IPS DF 4.7 (cell line): ENCODE data around the gene CIAO3.
"Not testable (repeated sequence)": the region's sequence is repeated elsewhere in the genome, so short reads cannot be mapped to it uniquely, and the experiment has no call there.

Source experiments
- DNase-seq: peaks from one replicate; pipeline ENCODE4 v3.0.0-alpha.2; 2013; ENCODE audit warnings: low spot score; ENCODE audit errors: extremely low read depth

CIAO3 gene

DNA sequence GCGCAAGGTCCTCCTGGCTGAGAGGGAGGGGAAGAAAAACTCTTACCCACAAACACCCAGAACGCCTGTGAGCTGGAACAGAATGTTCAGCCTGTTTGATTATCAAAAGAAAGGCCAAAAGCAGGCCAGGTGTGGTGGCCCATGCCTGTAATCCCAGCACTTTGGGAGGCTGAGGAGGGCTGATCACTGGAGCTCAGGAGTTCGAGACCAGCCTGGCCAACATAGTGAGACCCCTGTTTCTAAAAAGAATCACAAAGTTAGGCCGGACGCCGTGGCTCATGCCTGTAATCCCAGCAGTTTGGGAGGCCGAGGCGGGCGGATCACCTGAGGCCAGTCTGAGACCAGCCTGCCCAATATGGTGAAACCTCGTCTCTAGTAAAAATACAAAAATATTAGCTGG lies 35.5 kb upstream of the CIAO3 start:
- DNase-seq = not testable (repeated sequence)

DNA sequence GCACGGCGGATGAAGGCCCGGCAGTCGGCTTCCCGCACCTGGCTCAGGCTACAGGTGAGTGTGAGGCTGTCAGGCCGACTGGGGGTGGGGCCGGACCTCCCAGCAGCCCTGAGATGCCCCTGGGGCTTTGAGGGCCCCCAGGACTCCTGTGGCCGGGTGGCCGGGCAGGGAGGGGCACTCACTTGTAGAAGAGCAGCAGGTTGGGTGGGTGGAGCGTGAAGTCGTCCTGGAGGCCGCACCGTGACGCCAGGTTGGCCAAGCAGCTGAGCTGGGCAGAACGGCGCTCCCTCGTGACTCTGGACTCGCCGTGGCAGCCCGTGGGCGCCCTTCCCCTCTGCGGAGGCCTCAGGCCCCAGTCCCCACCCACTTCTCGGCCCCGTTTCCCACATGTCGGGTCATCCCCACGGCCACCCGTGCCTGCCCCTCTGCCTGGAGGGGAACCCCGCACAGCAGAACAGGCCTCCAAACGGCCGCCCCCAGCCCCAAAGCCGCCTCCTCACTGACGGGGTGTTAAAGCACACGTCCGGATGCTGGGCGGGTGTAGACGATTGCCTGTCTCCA lies 34.5 kb upstream of the CIAO3 start:
- no peak for DNase-seq

DNA sequence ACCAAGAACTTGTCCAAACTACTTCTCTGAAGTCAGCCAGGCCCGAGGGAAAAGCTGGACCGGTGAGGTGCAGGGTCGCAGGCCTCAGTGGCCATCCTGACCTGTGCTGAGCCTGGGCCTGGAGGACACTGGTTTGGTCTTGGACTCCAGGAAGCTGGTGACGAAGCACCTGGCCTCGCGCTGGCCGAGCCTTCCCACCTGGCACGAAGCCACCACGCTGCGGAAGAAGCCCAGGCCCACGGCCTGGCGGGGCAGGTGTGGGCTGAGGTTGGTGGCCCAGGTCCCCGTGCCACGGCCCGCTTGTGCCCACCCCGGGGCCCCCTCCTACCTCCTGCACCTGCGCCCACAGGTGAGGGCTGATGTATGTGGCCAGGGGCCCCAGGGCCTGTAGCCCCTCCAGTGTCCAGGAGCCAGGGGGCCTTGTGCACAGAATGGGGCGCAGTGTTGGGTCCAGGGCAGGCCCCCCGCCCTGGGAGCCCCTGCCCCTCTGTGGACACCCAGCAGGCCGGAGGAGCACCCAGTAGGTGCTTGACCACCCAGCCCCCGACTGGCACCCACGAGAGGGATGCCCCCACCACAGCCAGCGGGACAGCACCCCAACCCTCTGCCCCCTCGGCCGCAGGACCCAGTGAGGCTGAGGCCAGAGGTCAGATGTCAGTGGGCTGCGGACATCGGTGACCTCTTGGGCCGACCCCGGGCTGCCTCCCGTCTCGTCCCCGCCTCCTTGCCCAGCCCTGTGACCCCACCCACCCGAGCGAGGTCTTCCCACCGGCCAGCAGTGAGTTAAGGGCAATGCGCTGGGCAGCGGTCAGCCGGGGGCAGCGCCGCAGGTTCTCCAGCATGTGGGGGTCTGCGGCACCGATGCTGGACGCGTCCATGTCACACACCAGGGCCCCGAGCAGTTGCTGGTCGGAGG lies 33.5 kb upstream of the CIAO3 start:
- no peak for DNase-seq

- no peak for DNase-seq
Measured at GRCh38 chr16:772959-773358, 32.2 kb upstream of the CIAO3 start.

DNA sequence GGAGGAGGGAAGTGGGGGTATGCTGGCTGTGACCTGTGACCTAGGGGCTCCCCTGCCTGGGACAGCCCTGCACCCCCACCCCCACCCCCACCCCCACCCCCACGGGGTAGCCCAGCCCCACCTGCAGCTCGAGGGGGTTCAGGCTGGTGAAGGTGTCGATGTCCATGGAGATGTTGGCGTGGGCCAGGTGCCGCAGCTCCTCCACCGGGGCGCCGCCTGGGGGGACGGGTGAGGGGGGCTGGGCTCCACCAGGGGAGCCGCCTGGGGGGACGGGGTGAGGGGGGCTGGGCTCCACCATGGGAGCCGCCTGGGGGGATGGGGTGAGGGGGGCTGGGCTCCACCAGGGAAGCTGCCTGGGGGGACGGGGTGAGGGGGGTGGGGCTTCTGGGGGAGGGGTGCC lies 29.6 kb upstream of the CIAO3 start:
- DNase-seq = no peak

GRCh38 chr16:769934-770333 lies 29.1 kb upstream of the CIAO3 start:
- no peak for DNase-seq

- DNase-seq = no peak
Measured at GRCh38 chr16:769184-769784, 28.5 kb upstream of the CIAO3 start.

DNA sequence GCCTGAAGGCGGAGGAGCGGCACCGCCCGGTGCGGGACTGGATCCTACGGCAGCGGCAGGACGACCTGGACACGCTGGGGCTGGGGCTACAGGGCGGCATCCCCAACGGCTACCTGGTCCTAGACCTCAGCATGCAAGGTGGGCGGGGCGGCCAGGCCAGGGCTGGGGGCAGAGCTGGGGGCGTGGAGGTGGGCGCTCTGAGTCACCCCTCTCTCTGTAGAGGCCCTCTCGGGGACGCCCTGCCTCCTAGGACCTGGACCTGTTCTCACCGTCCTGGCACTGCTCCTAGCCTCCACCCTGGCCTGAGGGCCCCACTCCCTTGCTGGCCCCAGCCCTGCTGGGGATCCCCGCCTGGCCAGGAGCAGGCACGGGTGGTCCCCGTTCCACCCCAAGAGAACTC lies 27.6 kb upstream of the CIAO3 start:
- DNase-seq = no peak

DNA sequence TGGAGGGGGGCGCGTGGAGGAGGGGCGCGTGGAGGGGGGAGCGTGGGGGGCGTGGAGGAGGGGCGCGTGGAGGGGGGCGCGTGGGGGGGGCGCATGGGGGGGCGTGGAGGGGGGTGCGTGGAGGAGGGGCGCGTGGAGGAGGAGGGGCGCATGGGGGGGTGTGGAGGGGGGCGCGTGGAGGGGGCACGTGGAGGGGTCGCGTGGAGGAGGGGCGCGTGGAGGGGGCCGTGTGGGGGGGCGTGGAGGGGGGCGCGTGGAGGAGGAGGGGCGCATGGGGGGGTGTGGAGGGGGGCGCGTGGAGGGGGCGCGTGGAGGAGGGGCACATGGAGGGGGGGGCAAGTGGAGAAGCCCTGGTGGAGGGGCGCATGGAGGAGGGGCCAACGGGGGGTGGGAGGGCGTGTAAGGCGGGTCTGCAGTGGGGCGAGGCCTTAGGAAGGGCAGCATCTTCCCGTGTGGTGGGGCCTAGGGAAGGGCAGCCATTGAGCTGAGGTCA lies 27.0 kb upstream of the CIAO3 start:
- no peak for DNase-seq

- DNase-seq = no peak
Measured at GRCh38 chr16:766820-767640, 26.2 kb upstream of the CIAO3 start.

DNA sequence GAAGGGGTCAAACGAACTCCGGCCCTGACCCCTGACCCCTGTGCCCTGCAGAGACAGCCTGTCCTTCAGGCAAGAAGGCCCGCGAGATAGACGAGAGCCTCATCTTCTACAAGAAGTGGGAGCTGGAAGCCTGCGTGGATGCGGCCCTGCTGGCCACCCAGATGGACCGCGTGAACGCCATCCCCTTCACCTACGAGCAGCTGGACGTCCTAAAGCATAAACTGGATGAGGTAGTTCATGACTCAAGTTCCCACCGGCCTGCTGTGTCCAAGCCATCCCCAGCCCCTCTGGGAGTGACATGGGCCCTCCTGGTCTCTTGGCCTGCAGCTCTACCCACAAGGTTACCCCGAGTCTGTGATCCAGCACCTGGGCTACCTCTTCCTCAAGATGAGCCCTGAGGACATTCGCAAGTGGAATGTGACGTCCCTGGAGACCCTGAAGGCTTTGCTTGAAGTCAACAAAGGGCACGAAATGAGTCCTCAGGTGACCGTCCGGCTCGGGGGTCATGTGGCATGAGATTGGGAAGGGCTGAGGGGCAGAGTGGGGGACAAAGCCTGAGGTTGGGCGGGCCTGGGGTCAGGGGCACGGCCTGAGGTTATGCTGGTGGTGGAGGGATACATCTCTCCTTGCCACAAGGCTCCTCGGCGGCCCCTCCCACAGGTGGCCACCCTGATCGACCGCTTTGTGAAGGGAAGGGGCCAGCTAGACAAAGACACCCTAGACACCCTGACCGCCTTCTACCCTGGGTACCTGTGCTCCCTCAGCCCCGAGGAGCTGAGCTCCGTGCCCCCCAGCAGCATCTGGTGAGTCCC lies 25.4 kb upstream of the CIAO3 start:
- no peak for DNase-seq

DNA sequence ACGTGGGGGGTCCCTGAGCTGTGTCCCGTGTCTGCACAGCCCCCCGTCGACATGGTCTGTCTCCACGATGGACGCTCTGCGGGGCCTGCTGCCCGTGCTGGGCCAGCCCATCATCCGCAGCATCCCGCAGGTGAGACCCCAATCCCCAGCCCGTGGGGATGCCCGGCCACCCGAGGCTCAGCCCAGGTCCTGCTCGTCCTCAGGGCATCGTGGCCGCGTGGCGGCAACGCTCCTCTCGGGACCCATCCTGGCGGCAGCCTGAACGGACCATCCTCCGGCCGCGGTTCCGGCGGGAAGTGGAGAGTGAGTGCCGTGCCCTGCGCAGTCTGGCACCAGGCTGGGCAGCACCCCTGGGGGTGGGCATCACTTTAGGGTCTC lies 24.7 kb upstream of the CIAO3 start:
- no peak for DNase-seq

DNA sequence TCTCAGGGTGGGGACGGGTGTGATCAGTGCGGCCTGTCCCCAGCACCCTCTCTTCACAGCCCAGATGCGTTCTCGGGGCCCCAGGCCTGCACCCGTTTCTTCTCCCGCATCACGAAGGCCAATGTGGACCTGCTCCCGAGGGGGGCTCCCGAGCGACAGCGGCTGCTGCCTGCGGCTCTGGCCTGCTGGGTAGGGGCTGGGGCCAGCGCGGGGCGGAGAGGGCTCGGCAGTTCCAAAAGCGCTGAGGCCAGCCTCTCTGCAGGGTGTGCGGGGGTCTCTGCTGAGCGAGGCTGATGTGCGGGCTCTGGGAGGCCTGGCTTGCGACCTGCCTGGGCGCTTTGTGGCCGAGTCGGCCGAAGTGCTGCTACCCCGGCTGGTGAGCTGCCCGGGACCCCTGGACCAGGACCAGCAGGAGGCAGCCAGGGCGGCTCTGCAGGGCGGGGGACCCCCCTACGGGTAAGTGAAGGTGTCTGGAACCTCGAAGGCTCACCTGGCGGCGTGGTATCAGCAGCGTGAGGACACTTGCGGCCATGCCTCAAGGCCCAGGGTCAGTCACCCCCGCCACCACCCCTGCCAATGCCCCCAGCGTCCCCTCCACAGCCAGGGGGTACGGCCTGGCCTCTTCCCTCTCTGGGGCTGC lies 24.2 kb upstream of the CIAO3 start:
- DNase-seq = no peak

- DNase-seq = no peak
Measured at GRCh38 chr16:764184-764750, 23.5 kb upstream of the CIAO3 start.

- DNase-seq = no peak
Measured at GRCh38 chr16:763369-764183, 22.8 kb upstream of the CIAO3 start.

DNA sequence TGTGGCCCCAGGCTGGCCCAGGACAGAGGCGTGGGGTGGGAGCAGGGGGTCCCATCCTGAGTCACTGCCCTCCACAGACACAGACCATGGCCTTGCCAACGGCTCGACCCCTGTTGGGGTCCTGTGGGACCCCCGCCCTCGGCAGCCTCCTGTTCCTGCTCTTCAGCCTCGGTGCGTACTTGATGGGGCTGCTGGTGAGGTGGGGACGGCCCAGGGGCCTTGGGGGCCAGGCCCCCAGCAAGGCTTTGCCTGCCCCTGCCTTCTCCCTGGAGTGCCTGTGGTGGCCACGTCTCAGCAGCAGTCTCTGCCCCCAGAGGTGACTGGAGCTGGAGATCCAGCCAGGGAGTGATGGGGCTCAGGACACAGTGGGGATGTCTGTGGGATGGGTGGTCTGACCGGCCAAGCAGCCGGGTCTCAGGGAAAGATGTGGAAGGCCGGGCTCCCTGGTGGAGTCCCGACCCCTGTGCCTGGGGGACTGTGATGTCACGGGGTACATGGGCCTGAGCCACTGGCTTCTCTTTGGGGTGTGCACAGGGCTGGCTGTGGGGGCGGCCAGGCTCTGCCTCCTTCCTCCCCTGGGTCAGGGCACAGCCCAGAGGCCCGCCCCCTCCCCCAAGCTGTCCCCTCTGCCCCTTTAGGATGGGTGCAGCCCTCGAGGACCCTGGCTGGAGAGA lies 21.9 kb upstream of the CIAO3 start:
- no peak for DNase-seq

DNA sequence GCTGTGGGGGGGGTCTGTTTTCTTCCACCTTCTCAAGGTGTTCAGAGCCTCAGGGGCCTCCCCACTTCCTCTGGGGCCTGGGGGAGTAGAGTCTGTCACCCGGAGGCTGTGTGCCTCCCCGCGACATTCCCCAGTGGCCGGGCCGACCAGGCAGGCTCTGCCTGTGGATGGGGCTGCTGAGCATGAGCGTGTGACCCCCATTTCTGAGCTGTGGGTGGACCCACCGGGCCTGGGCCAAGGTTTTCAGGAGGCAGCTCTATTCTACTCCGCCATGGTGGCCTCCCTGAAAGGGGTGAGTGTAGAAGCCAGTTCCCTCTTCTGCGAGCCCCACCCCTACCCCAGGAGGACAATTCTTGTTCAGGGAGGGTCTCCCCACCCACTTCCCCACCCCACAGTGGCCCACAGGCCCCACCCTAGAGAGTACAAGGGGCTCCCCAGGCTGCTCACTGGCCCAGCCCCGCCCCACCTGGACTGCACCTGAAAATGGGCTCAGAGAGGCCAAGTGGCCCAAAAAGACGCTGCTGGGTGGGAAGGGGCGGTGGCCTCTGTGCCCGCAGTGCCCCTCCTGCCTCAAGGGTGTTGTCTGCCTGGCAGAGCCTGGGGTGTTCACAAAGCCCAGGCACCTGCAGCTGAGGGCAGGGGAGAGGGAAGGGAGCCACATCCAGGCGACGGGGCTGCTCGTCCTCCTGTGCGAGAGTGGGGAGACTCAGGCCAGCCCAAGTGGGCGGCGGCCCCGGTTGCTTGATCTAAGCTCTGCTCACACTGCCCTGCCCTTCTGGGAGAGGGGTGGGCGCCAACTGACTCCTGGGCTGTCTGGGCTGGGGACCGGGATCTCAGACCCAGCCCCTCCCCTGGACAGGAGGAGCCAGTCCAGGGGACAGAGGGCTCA lies 21.1 kb upstream of the CIAO3 start:
- DNase-seq = no peak
